HUES64 (cell line): ENCODE measurements around the gene ABCD2. TPM values are rescaled to one million over a fixed set of nuclear protein-coding genes. Genes with fewer than 3 reads are reported as not detected.
A peak's percentile ranks its signal among the peaks of the same experiment; 100 is the strongest.

Experiments used
- H3K27ac ChIP-seq: 2 replicates; pipeline ENCODE4 v1.7.0; 2013; ENCODE audit warnings: low read depth, low read length, inconsistent platforms
- H3K27me3 ChIP-seq: 2 replicates; pipeline ENCODE4 v1.6.1; 2013; ENCODE audit warnings: mild to moderate bottlenecking, low read length; ENCODE audit not compliant: insufficient read depth
- H3K36me3 ChIP-seq: 2 replicates; pipeline ENCODE4 v1.6.1; 2013; ENCODE audit warnings: mild to moderate bottlenecking, low read length; ENCODE audit not compliant: insufficient read depth
- H3K4me1 ChIP-seq: 2 replicates; pipeline ENCODE4 v1.6.1; 2013; ENCODE audit warnings: mild to moderate bottlenecking, low read length, moderate library complexity; ENCODE audit not compliant: insufficient read depth
- H3K4me3 ChIP-seq: 2 replicates; pipeline ENCODE4 v1.5.1; 2013; ENCODE audit warnings: mild to moderate bottlenecking, low read length, moderate library complexity
- H3K9ac ChIP-seq: 2 replicates; pipeline ENCODE4 v1.6.1; 2013; ENCODE audit warnings: mild to moderate bottlenecking, low read depth, low read length
- H3K9me3 ChIP-seq: 2 replicates; pipeline ENCODE4 v1.6.1; 2013; ENCODE audit warnings: low read depth, low read length; ENCODE audit not compliant: insufficient read depth
- WGBS: fragments of 150-250, 120-280 bp; methylation state at CpG from one replicate; pipeline ENCODE4 v1.1.7; 2013; ENCODE audit warnings: missing lambda C conversion rate; 5-methylcytosine and 5-hydroxymethylcytosine counted together
- polyA plus RNA-seq, 2 experiments: library from polyadenylated mRNA; stranded (reverse); fragments of 50-300 nt; gene quantifications; one replicate each; pipeline ENCODE4 v1.2.3, GENCODE V29; 2013

ABCD2 gene
- 0.05 TPM for polyA plus RNA-seq (2013, experiment 1 of 2)
- not detected for polyA plus RNA-seq (2013, experiment 2 of 2)

GRCh38 chr12:39619660-39620433 lies at the start of gene ABCD2:
TSS of gene ABCD2 (minus strand) at chr12:39619803. CDS start at chr12:39619615, 188 bp downstream.
- peak within 1 kb of the TSS; percentile 66 for H3K4me3 ChIP-seq
- H3K4me1 ChIP-seq: peaks cover 5% of the 10 kb centered on the region; the same call in 1 of the 2 replicates
- no peaks in the 10 kb centered on the region for H3K9me3 ChIP-seq
- WGBS: 1% methylated on average over 20 of the region's 20 CpGs
- peak within 1 kb of the TSS; percentile 7; the same call in 1 of the 2 replicates for H3K9ac ChIP-seq
- no peaks in the 10 kb centered on the region for H3K36me3 ChIP-seq
- H3K27me3 ChIP-seq: peaks cover 11% of the 10 kb centered on the region
- H3K27ac ChIP-seq: no peak within 1 kb of the TSS

- no peak overlapping the region for H3K9ac ChIP-seq
- no peaks in the 10 kb centered on the region for H3K9me3 ChIP-seq
- H3K4me1 ChIP-seq: no peaks in the 10 kb centered on the region
- H3K27ac ChIP-seq: no peak overlapping the region
- 91% methylated on average over 2 of the region's 2 CpGs for WGBS
- H3K4me3 ChIP-seq: no peak overlapping the region
- no peaks in the 10 kb centered on the region for H3K36me3 ChIP-seq
- peaks cover 30% of the 10 kb centered on the region; the same call in 1 of the 2 replicates for H3K27me3 ChIP-seq
These were observed 40.5 kb upstream of the ABCD2 start for GRCh38 chr12:39660101-39660500.

GRCh38 chr12:39647383-39647782 lies 27.8 kb upstream of the ABCD2 start:
- no peak overlapping the region for H3K4me3 ChIP-seq
- no peaks in the 10 kb centered on the region for H3K4me1 ChIP-seq
- H3K9ac ChIP-seq: no peak overlapping the region
- no peaks in the 10 kb centered on the region for H3K27me3 ChIP-seq
- no peaks in the 10 kb centered on the region for H3K36me3 ChIP-seq
- no peak overlapping the region for H3K27ac ChIP-seq
- H3K9me3 ChIP-seq: no peaks in the 10 kb centered on the region

- Histone ChIP-seq H3K4me3 (no peak overlapping the region), H3K4me1 (no peaks in the 10 kb centered on the region), H3K9me3 (no peaks in the 10 kb centered on the region), H3K27ac (no peak overlapping the region), H3K36me3 (no peaks in the 10 kb centered on the region), H3K9ac (no peak overlapping the region), H3K27me3 (no peaks in the 10 kb centered on the region)
- 85% methylated on average over 2 of the region's 2 CpGs for WGBS
These were observed 27.4 kb upstream of the ABCD2 start for GRCh38 chr12:39646963-39647362.

GRCh38 chr12:39643052-39643451 lies 23.4 kb upstream of the ABCD2 start:
- no peaks in the 10 kb centered on the region for H3K9me3 ChIP-seq
- no peaks in the 10 kb centered on the region for H3K36me3 ChIP-seq
- H3K27me3 ChIP-seq: no peaks in the 10 kb centered on the region
- H3K9ac ChIP-seq: no peak overlapping the region
- H3K4me3 ChIP-seq: no peak overlapping the region
- no peak overlapping the region for H3K27ac ChIP-seq
- 92% methylated on average over 1 of the region's 1 CpG for WGBS
- H3K4me1 ChIP-seq: no peaks in the 10 kb centered on the region

- no peak overlapping the region for H3K4me3 ChIP-seq
These were observed 19.2 kb upstream of the ABCD2 start for GRCh38 chr12:39638840-39639239.

GRCh38 chr12:39638178-39638577 lies 18.6 kb upstream of the ABCD2 start:
- no peak overlapping the region for H3K9ac ChIP-seq

More at GRCh38 chr12:39638840-39639239, 19.2 kb upstream of the ABCD2 start:
- Histone ChIP-seq H3K36me3 (no peaks in the 10 kb centered on the region), H3K9ac (no peak overlapping the region), H3K4me1 (no peaks in the 10 kb centered on the region), H3K9me3 (no peaks in the 10 kb centered on the region), H3K27ac (no peak overlapping the region), H3K27me3 (no peaks in the 10 kb centered on the region)
- WGBS: 94% methylated on average over 1 of the region's 2 CpGs

GRCh38 chr12:39632670-39633069 lies 13.1 kb upstream of the ABCD2 start:
- Histone ChIP-seq H3K27ac (no peak overlapping the region), H3K4me3 (no peak overlapping the region), H3K36me3 (no peaks in the 10 kb centered on the region), H3K4me1 (no peaks in the 10 kb centered on the region), H3K9me3 (no peaks in the 10 kb centered on the region), H3K27me3 (no peaks in the 10 kb centered on the region), H3K9ac (no peak overlapping the region)

More at GRCh38 chr12:39638178-39638577, 18.6 kb upstream of the ABCD2 start:
- Histone ChIP-seq H3K9me3 (no peaks in the 10 kb centered on the region), H3K4me1 (no peaks in the 10 kb centered on the region), H3K27me3 (no peaks in the 10 kb centered on the region), H3K27ac (no peak overlapping the region), H3K4me3 (no peak overlapping the region), H3K36me3 (no peaks in the 10 kb centered on the region)

- WGBS: 96% methylated on average over 1 of the region's 1 CpG
- H3K9ac ChIP-seq: no peak overlapping the region
- H3K27me3 ChIP-seq: no peaks in the 10 kb centered on the region
- no peaks in the 10 kb centered on the region for H3K36me3 ChIP-seq
- no peak overlapping the region for H3K4me3 ChIP-seq
- H3K27ac ChIP-seq: no peak overlapping the region
- no peaks in the 10 kb centered on the region for H3K9me3 ChIP-seq
- H3K4me1 ChIP-seq: no peaks in the 10 kb centered on the region
These were observed 9.2 kb upstream of the ABCD2 start for GRCh38 chr12:39628836-39629235.

GRCh38 chr12:39627914-39628313 lies 8.3 kb upstream of the ABCD2 start:
- Histone ChIP-seq H3K27me3 (no peaks in the 10 kb centered on the region), H3K36me3 (no peaks in the 10 kb centered on the region), H3K9me3 (no peaks in the 10 kb centered on the region), H3K4me3 (no peak overlapping the region), H3K9ac (no peak overlapping the region), H3K27ac (no peak overlapping the region), H3K4me1 (no peaks in the 10 kb centered on the region)
- 95% methylated on average over 1 of the region's 1 CpG for WGBS

- H3K4me3 ChIP-seq: no peak overlapping the region
- WGBS: 93% methylated on average over 19 of the region's 20 CpGs
- H3K9ac ChIP-seq: no peak overlapping the region
These were observed 6.6 kb upstream of the ABCD2 start for GRCh38 chr12:39626033-39626814.

More at GRCh38 chr12:39626033-39626814, 6.6 kb upstream of the ABCD2 start:
- no peaks in the 10 kb centered on the region for H3K9me3 ChIP-seq
- no peaks in the 10 kb centered on the region for H3K27me3 ChIP-seq
- H3K27ac ChIP-seq: no peak overlapping the region
- H3K4me1 ChIP-seq: no peaks in the 10 kb centered on the region
- H3K36me3 ChIP-seq: no peaks in the 10 kb centered on the region
